Neural crest cell (in vitro differentiated cells): ENCODE results near the gene TET3. TPM values are rescaled to one million over a fixed set of nuclear protein-coding genes. Genes with fewer than 3 reads are reported as not detected.

Source experiments
- DNase-seq: peaks from one replicate; pipeline ENCODE4 v3.0.0; 2021; ENCODE audit warnings: low read depth, mixed read lengths, low spot score
- H3K27ac Mint-ChIP-seq: one replicate; pipeline ENCODE4 v1.8.0; 2021; ENCODE audit warnings: mild to moderate bottlenecking, mixed read lengths; ENCODE audit not compliant: unreplicated experiment
- H3K27me3 Mint-ChIP-seq: 2 replicates; pipeline ENCODE4 v1.8.0; 2021; ENCODE audit warnings: low read depth, mild to moderate bottlenecking, mixed read lengths
- H3K36me3 Mint-ChIP-seq: 2 replicates; pipeline ENCODE4 v1.8.0; 2021; ENCODE audit warnings: low read depth, mild to moderate bottlenecking, mixed read lengths
- H3K4me1 Mint-ChIP-seq: 2 replicates; pipeline ENCODE4 v1.8.0; 2021; ENCODE audit warnings: mixed read lengths
- H3K4me3 Mint-ChIP-seq: one replicate; pipeline ENCODE4 v1.8.0; 2021; ENCODE audit warnings: mild to moderate bottlenecking, mixed read lengths
- H3K9me3 Mint-ChIP-seq: 2 replicates; pipeline ENCODE4 v1.8.0; 2021; ENCODE audit warnings: mixed read lengths
- CTCF ChIP-seq: fragments of 200-600 bp; sonication (generic); conservative IDR thresholded peaks from 2 replicates; pipeline ENCODE4 v1.5.0; 2021; ENCODE audit warnings: antibody characterized with exemption, mild to moderate bottlenecking
- total RNA-seq: library from RNA; stranded (reverse); gene quantifications from 2 replicates; pipeline ENCODE4 v1.2.1, GENCODE V29; 2021

Gene TET3
- total RNA-seq, 1 donor from 2014 or later, result 30.3 TPM

GRCh38 chr2:74000666-74001065 is 16.0 kb downstream of the TET3 start:
- TF ChIP-seq CTCF, result no peak
- H3K4me1 Mint-ChIP-seq, result peaks cover 83% of the 10 kb centered on the region
- DNase-seq, result no peak
- H3K9me3 Mint-ChIP-seq, result no peaks in the 10 kb centered on the region
- H3K36me3 Mint-ChIP-seq, result no peaks in the 10 kb centered on the region
- H3K27me3 Mint-ChIP-seq, result peaks cover 16% of the 10 kb centered on the region
- H3K4me3 Mint-ChIP-seq, result peak overlapping the region; percentile 84
- H3K27ac Mint-ChIP-seq, result no peak overlapping the region

DNA sequence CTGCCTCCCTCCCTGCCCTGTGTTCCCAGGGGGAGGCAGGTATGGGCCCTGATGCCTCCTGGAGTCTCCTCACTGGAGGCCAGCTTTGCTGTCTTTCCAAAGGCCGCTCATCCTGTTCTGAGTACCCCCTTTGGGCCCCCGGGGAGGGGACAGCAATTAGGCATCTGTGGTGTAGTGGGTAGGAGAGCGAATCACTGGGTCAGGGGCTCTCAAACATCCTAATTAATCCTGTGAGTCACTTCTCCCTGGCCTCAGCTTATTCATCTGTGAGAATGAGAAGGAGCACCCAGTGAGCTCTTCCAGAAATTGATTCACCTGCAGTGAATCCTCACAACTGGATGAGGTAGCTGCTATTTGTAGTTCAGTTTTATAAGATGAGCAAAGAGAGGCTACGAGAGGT is 16.4 kb downstream of the TET3 start:
- Mint-ChIP-seq H3K36me3 (no peaks in the 10 kb centered on the region), H3K9me3 (no peaks in the 10 kb centered on the region), H3K4me1 (peaks cover 87% of the 10 kb centered on the region), H3K27ac (no peak overlapping the region), H3K4me3 (peak overlapping the region; percentile 84), H3K27me3 (peaks cover 16% of the 10 kb centered on the region)
- no peak for TF ChIP-seq CTCF
- no peak for DNase-seq

GRCh38 chr2:74001781-74002504 is 17.2 kb downstream of the TET3 start:
- H3K27me3 Mint-ChIP-seq, result peaks cover 16% of the 10 kb centered on the region
- H3K4me3 Mint-ChIP-seq, result peak overlapping the region; percentile 84
- no peak overlapping the region for H3K27ac Mint-ChIP-seq
- no peak for DNase-seq
- H3K9me3 Mint-ChIP-seq, result no peaks in the 10 kb centered on the region
- TF ChIP-seq CTCF, result no peak
- H3K4me1 Mint-ChIP-seq, result peaks cover 93% of the 10 kb centered on the region
- no peaks in the 10 kb centered on the region for H3K36me3 Mint-ChIP-seq

DNA sequence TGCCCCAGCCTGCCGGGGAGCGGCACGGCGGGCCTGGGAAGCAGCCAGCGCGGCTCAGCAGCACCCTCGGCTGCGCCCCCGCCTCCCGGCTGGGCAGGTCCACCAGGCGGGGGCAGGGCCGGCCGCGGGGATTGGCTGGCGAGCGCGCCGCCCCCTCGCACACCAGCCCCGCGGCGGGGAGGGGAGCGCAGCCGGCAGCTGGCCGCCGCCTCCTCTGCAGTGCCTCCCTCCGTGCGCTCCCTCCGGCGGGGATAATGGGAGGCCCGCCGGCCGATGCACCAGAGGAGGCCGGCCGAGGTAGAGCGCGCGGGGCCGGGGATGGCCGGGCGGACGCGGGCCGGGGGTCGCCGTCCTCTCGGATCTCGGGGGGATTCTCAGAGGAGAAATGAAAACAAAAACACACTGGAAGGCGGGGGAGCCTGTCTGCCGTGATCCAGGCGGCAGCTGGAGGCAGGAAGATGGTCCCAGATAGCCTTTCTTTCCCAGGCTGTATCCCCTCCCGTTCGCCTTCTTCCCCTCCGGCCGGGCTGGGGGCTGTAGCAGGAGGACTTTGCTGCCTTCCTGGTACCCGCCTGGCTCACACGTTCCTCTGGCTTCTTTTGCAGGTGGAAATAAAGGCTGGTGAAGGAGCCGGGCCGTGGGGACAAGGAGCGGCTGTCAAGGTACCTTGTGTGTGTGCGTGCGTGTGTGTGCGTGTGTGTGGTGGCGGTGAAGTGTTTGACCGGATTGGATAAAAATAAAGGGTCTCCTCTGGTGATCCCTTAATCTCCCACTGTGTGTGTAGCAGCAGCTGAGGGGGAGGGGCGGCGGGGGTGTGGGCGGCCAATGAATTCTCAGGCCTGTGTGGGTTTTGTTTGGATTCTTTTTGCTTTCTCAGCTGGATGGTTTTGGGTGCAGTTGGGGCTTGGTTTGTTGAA is 18.1 kb downstream of the TET3 start:
- Mint-ChIP-seq H3K4me3 (peak overlapping the region; percentile 94), H3K27ac (peak overlapping the region; percentile 59)

More for the DNA sequence above, 18.1 kb downstream of the TET3 start:
- H3K36me3 Mint-ChIP-seq, result no peaks in the 10 kb centered on the region
- peaks cover 93% of the 10 kb centered on the region for H3K4me1 Mint-ChIP-seq
- H3K9me3 Mint-ChIP-seq, result no peaks in the 10 kb centered on the region
- H3K27me3 Mint-ChIP-seq, result peaks cover 16% of the 10 kb centered on the region
- DNase-seq, result peak; percentile 70
- no peak for TF ChIP-seq CTCF
